IMR-90 (cell line): ENCODE data around the gene NEK9.

Experiments used
- FOS ChIP-seq: fragments of 150-350 bp; IDR thresholded peaks from 2 replicates; pipeline ENCODE4 v1.6.1; 2016; ENCODE audit warnings: low read depth, low read length
- POLR2A ChIP-seq: IDR thresholded peaks from 2 replicates; pipeline ENCODE4 v1.6.1; 2012; ENCODE audit warnings: mild to moderate bottlenecking, low read depth, low read length
- RCOR1 ChIP-seq: IDR thresholded peaks from 2 replicates; pipeline ENCODE4 v1.6.1; 2012; ENCODE audit warnings: mild to moderate bottlenecking, low read length, improper control_type of control experiment; ENCODE audit not compliant: insufficient replicate concordance
- TF ChIP-seq, protein P1 (sequence below): conservative IDR thresholded peaks from 2 replicates; pipeline ENCODE4 v1.5.1; 2012; ENCODE audit warnings: mild to moderate bottlenecking, low read depth, low read length, improper control_type of control experiment

DNA sequence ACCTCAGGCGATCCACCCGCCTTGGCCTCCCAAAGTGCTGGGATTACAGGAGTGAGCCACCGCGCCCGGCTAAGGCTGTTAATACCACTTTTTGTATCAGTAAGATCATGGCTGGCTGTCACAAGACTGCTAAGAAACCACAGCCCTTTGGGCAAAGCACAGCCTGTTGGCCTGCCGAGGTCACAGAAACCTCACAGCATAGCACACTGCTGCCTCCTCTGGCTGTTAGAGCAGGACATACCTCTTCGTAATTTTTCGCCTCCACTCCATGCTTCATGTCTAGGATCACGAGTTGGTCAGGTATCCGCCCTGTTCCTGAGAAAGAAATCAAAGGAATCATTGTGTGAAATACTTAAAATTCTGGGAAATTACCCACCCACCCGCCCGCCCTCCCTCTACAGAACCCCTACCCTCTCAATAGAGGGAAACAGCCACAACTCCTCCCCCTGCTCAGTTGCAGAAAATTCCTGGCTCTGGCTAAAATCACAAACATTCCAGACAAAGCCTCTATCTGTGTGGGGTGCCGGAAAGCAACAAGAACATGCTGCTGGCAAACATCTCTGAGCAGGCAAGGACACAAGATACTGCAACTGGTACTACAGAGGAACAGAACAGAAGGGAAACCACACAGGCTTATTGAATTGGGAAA is 20.7 kb upstream of the NEK9 start:
- no peak for TF ChIP-seq FOS
- TF ChIP-seq, protein P1, sequence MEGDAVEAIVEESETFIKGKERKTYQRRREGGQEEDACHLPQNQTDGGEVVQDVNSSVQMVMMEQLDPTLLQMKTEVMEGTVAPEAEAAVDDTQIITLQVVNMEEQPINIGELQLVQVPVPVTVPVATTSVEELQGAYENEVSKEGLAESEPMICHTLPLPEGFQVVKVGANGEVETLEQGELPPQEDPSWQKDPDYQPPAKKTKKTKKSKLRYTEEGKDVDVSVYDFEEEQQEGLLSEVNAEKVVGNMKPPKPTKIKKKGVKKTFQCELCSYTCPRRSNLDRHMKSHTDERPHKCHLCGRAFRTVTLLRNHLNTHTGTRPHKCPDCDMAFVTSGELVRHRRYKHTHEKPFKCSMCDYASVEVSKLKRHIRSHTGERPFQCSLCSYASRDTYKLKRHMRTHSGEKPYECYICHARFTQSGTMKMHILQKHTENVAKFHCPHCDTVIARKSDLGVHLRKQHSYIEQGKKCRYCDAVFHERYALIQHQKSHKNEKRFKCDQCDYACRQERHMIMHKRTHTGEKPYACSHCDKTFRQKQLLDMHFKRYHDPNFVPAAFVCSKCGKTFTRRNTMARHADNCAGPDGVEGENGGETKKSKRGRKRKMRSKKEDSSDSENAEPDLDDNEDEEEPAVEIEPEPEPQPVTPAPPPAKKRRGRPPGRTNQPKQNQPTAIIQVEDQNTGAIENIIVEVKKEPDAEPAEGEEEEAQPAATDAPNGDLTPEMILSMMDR, result peak; percentile 48
- TF ChIP-seq RCOR1, result no peak
- TF ChIP-seq POLR2A, result no peak
